ENCODE measurements around the gene UBE2J2.

Gene UBE2J2

GRCh38 chr1:1225238-1225845, 48.3 kb downstream of the UBE2J2 start:
- no peak overlapping the region for H3K4me3 ChIP-seq (ENCODE audit: low read depth, low read length)
- TF ChIP-seq, protein P1, sequence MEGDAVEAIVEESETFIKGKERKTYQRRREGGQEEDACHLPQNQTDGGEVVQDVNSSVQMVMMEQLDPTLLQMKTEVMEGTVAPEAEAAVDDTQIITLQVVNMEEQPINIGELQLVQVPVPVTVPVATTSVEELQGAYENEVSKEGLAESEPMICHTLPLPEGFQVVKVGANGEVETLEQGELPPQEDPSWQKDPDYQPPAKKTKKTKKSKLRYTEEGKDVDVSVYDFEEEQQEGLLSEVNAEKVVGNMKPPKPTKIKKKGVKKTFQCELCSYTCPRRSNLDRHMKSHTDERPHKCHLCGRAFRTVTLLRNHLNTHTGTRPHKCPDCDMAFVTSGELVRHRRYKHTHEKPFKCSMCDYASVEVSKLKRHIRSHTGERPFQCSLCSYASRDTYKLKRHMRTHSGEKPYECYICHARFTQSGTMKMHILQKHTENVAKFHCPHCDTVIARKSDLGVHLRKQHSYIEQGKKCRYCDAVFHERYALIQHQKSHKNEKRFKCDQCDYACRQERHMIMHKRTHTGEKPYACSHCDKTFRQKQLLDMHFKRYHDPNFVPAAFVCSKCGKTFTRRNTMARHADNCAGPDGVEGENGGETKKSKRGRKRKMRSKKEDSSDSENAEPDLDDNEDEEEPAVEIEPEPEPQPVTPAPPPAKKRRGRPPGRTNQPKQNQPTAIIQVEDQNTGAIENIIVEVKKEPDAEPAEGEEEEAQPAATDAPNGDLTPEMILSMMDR (IDR thresholded peaks at IDR 0.05; ENCODE audit: low read depth, low read length, missing control alignments): no peak
- in situ Hi-C loops (cut with HindIII; ENCODE audit: low sequenced_read_pairs): no loop called here
- DNase-seq (ENCODE audit: low read depth): no peak

DNA sequence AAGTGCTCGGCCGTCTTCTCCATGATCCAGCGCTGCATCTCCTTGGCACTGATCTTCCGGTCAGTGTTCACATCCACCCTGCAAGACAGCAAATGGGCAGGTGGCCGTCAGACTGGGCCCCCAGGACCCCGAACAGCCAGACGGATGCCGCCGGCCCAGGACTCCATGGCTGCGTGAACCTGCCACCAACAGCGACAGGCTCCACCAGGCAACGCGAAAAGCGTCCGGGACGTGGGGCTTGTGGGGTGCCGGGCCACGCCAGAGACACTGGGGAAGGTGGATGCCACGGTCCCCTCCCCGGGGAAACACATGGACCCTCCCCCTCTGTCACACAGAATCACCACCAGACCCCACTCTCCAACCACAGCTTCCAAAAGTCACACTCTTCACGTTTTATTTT, 49.8 kb downstream of the UBE2J2 start:
- in situ Hi-C loops (cut with HindIII; ENCODE audit: low sequenced_read_pairs): no loop called here
- H3K4me3 ChIP-seq (ENCODE audit: low read depth, low read length): no peak overlapping the region
- TF ChIP-seq, protein P1 (IDR thresholded peaks at IDR 0.05; ENCODE audit: low read depth, low read length, missing control alignments): no peak
- DNase-seq (ENCODE audit: low read depth): no peak

DNA sequence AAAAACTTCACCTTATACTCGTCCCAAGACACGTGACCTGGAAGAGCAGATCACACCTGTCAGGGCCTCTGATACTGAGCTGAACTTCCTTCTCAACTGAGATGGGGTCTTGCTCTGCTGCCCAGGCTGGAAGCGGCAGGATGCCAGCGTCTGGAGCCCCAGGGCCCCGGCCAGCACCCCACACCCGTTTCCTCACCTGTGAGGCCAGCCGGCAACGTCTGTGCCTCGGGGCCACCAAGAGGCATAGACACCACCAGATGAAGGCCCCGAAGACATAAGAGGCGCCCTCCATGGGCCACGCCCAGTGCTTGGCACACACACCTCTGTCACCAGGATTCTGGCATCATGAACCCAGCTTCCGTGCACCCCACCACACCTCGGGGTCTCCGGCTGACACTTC, 50.3 kb downstream of the UBE2J2 start:
- in situ Hi-C loops (cut with HindIII; ENCODE audit: low sequenced_read_pairs): no loop called here

DNA sequence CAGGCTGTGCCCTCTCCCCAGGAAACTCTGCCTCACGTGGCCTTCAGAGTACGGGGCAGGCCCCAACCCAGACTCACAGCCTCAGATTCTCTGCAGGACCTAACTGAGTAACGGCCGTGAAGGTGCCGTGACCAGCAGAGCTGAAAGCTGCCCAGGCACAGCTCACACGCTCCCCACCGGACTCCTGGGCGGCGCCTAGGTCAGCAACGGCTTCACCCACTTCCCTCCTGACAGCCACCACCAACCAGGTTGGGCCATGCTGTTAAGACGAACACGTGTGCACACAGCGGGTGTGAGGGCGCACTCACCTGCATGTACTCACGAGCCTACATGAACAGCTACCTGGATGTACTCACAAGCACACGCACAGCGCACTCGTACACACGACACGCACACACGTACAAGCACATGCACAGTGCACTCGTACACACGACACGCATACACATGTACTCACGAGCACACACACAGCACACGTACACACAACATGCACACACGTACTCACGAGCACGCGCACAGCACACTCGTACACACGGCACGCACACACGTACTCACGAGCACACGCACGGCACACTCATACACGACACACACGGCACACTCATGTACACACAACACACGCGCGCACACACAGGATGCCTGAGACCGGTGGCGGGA, 51.0 kb downstream of the UBE2J2 start:
- TF ChIP-seq, protein P1 (IDR thresholded peaks at IDR 0.05; ENCODE audit: low read depth, low read length, missing control alignments): no peak
- no peak for DNase-seq (ENCODE audit: low read depth)
- H3K4me3 ChIP-seq (ENCODE audit: low read depth, low read length): no peak overlapping the region
- in situ Hi-C loops (cut with HindIII; ENCODE audit: low sequenced_read_pairs): no loop called here

More for the DNA sequence above, 50.3 kb downstream of the UBE2J2 start:
- no peak for DNase-seq (ENCODE audit: low read depth)
- H3K4me3 ChIP-seq (ENCODE audit: low read depth, low read length): no peak overlapping the region
- TF ChIP-seq, protein P1 (IDR thresholded peaks at IDR 0.05; ENCODE audit: low read depth, low read length, missing control alignments): no peak

GRCh38 chr1:1221887-1222574, 51.6 kb downstream of the UBE2J2 start:
- no peak overlapping the region for H3K4me3 ChIP-seq (ENCODE audit: low read depth, low read length)
- DNase-seq (ENCODE audit: low read depth): no peak
- TF ChIP-seq, protein P1 (IDR thresholded peaks at IDR 0.05; ENCODE audit: low read depth, low read length, missing control alignments): no peak
- in situ Hi-C loops (cut with HindIII; ENCODE audit: low sequenced_read_pairs): no loop called here

DNA sequence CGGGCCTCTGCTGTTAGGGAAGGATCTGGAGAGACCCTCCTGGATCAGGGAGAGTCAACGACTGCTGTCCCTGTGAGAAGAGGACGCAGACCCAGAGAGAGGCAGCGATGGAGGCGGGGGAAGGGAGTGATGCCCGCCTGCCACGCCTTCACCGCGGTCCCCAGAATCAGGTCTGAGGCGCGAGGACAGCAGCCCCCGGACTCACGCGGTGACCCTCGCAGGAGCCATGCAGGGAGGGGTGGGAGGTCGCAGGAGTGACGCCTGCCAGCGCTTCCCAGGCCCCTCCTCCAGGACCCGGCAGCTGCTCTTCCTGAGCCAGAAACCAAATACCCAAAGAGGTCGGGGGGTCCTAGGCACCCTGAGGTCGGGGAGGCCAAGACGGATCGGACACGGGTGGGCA, 53.5 kb downstream of the UBE2J2 start:
- no peak for DNase-seq (ENCODE audit: low read depth)
- in situ Hi-C loops (cut with HindIII; ENCODE audit: low sequenced_read_pairs): no loop called here
- no peak overlapping the region for H3K4me3 ChIP-seq (ENCODE audit: low read depth, low read length)
- TF ChIP-seq, protein P1 (IDR thresholded peaks at IDR 0.05; ENCODE audit: low read depth, low read length, missing control alignments): no peak

Data from astrocyte of the cerebellum (primary cell).